Activated T-cell treated with anti-CD3 and anti-CD28 coated beads, Interleukin-2, amount 50 U/mL, for 4 hours (primary cell): ENCODE results near the gene SCAI. TPM values are rescaled to one million over a fixed set of nuclear protein-coding genes. Genes with fewer than 3 reads are reported as not detected.
"Not testable (repeated sequence)": the region's sequence is repeated elsewhere in the genome, so short reads cannot be mapped to it uniquely, and the experiment has no call there.

ENCODE experiments used
- ATAC-seq, 2 donors: fragments of 200-7000 bp; cut with Tn5 transposase; one replicate each; pipeline ENCODE4 v1.10.0; 2021
- DNase-seq: peaks from one replicate; pipeline ENCODE4 v3.0.0-alpha.2; 2020
- H3K27me3 Mint-ChIP-seq: one replicate; pipeline ENCODE4 v1.8.0; 2021; ENCODE audit warnings: low read depth, mixed read lengths
- H3K36me3 Mint-ChIP-seq: one replicate; pipeline ENCODE4 v1.8.0; 2022; ENCODE audit warnings: mixed read lengths; ENCODE audit not compliant: insufficient read depth
- H3K4me1 Mint-ChIP-seq: one replicate; pipeline ENCODE4 v1.8.0; 2021; ENCODE audit warnings: low read depth, mixed read lengths
- H3K4me3 Mint-ChIP-seq: one replicate; pipeline ENCODE4 v1.8.0; 2021; ENCODE audit warnings: mild to moderate bottlenecking, moderate library complexity, mixed read lengths
- H3K9me3 Mint-ChIP-seq: one replicate; pipeline ENCODE4 v1.8.0; 2021; ENCODE audit warnings: mixed read lengths
- total RNA-seq, 3 donors: library from RNA; stranded (reverse); gene quantifications; one replicate each; pipeline ENCODE4 v1.2.1, GENCODE V29; 2021

Gene SCAI
- total RNA-seq, 3 donors from 2014 or later = 4.1 to 5.9 (median 5.0) TPM

DNA sequence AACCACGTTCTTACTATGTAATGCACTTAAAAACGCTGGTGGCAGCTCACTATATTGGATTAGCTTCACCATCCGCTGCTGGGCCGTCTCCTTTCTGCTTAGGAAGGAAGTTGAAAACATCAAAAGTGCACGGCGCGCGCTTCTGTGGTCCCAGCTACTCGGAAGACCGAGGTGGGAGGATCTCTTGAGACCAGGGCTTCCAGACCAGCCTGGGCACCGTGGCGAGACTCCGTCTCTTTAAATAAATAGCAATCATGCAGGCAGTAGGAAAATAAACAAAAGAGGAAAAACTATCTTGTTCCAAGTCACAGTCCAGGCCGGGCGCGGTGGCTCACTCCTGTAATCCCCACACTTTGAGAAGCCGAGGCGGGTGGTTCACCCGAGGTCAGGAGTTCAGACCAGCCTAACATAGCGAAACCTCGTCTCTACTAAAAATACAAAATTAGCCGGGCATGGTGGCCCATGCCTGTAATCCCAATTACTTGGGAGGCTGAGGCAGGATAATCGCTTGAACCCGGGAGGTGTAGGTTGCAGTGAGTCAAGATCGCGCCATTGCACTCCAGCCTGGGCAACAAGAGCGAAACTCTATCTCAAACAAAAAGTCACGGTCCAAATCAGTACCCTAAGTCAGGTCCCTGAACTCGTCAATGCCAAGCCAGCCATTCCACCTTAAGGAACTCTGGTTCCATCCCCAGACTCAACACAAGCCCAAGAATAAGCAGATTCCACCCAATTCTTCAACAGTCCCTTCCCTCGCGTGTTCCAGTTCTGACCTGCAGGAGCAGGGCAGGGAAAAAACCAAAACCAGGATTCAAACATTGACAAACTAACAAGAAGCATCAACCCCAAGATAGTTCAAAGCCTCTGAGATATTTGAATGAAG, 201.4 kb downstream of the SCAI start:
- peak overlapping the region; percentile 88 for H3K4me3 Mint-ChIP-seq
- DNase-seq (peak; percentile 52), ATAC-seq (peak; percentile 25 to 39)
- no peaks in the 10 kb centered on the region for H3K9me3 Mint-ChIP-seq
- H3K36me3 Mint-ChIP-seq = peaks cover 4% of the 10 kb centered on the region
- H3K4me1 Mint-ChIP-seq = peaks cover 23% of the 10 kb centered on the region
- H3K27me3 Mint-ChIP-seq = no peaks in the 10 kb centered on the region

DNA sequence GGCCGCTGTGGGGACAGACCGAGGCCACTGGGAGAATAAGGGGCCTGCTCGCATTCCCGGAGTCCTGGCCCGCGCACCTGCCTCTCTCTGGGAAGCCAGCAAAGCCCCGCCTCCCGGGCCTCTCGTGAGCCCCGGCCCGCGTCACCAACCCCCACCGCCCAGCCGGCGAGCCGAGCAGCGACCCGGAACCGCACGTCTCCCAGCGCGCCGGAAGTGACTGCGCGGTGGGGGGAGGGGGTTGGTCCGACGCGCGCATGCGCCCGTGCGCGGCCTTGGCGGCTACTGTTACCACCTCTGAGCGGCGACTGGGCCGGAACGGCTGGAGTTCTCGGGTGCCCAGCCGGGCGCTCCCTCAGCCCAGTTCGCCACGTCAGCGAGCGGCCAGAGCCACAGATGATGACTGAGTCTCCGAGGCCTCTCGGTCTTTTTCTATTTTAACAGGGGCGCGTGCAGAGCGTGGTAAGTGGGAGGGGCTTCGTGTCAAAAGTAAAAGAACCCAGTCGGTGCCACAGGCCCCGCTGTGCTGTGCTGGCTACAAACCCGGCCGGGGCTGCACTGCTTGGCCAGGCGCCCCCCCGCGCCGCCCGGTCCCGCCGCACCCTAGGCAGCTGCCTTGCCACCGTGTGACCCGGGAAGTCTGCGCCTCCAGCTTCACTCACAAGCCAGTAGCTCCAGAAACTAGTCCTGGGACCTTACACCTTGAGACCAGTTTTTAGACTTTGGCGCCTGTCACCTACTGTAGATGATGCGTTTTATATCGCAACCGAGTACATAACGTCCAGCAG, 202.2 kb downstream of the SCAI start, which contains the start of gene GOLGA1:
Gene GOLGA1, minus strand, starts transcription at position 190 of the 785 bp plus-strand sequence. CDS start 2,372 bp downstream, outside the sequence.
- ATAC-seq (peak; percentile 90 to 91), DNase-seq (peak; percentile 91)
- Mint-ChIP-seq H3K4me1 (peaks cover 23% of the 10 kb centered on the region), H3K4me3 (peak within 1 kb of the TSS; percentile 88), H3K27me3 (no peaks in the 10 kb centered on the region), H3K36me3 (peaks cover 5% of the 10 kb centered on the region), H3K9me3 (no peaks in the 10 kb centered on the region)

DNA sequence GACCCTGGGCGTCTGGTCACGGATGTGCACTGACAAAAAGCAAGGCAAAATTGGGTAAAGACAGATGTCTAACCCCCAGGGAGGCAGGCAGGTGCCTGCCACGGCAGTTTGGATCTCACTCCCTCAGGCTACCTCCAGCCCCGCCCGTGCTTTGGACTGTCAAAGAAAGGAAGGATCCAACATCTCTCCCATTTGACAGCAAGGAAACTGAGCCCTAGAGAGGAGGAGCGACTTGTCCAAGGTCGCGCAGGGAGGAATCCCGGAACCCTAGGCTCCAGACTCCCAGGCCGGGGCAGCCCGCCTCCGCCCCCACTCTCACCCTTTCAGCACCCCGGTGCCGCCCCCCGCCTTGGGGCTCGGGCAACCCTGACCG, 202.8 kb downstream of the SCAI start:
- DNase-seq (no peak), ATAC-seq (peak; percentile 35 to 39)
- no peaks in the 10 kb centered on the region for H3K9me3 Mint-ChIP-seq
- H3K4me1 Mint-ChIP-seq = peaks cover 23% of the 10 kb centered on the region
- peak overlapping the region; percentile 88 for H3K4me3 Mint-ChIP-seq
- peaks cover 11% of the 10 kb centered on the region for H3K36me3 Mint-ChIP-seq
- H3K27me3 Mint-ChIP-seq = no peaks in the 10 kb centered on the region

DNA sequence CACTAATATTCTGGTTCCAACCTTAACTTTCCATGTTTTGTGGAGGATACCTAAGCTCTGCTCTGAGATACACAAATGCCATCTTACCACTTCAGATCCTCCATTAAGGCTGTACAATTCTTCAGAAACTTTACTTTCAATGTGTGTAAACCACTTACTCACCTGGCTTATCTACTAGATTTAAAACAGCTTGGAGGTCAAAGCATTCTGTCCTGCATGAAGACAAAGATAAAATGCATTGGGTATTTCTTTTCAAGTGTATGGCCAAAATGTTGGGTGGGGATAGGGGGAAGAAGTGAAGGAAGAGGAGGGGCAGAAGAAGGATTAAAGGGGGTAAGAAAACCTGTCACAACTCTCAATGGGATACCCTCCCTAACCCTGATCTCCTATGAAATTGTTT, 203.4 kb downstream of the SCAI start:
- Mint-ChIP-seq H3K27me3 (no peaks in the 10 kb centered on the region), H3K4me3 (peak overlapping the region; percentile 88), H3K9me3 (no peaks in the 10 kb centered on the region), H3K4me1 (peaks cover 23% of the 10 kb centered on the region), H3K36me3 (peaks cover 11% of the 10 kb centered on the region)
- ATAC-seq (no peak), DNase-seq (no peak)

GRCh38 chr9:124934290-124934689, 209.0 kb downstream of the SCAI start:
- ATAC-seq = no peak
- Mint-ChIP-seq H3K36me3 (peaks cover 29% of the 10 kb centered on the region), H3K27me3 (no peaks in the 10 kb centered on the region), H3K9me3 (no peaks in the 10 kb centered on the region), H3K4me3 (no peak overlapping the region), H3K4me1 (peaks cover 25% of the 10 kb centered on the region)
- DNase-seq = no peak

GRCh38 chr9:124932333-124932732, 211.0 kb downstream of the SCAI start:
- Mint-ChIP-seq H3K27me3 (no peaks in the 10 kb centered on the region), H3K4me3 (no peak overlapping the region), H3K36me3 (peaks cover 36% of the 10 kb centered on the region), H3K4me1 (peaks cover 20% of the 10 kb centered on the region), H3K9me3 (no peaks in the 10 kb centered on the region)
- DNase-seq (no peak), ATAC-seq (no peak)

DNA sequence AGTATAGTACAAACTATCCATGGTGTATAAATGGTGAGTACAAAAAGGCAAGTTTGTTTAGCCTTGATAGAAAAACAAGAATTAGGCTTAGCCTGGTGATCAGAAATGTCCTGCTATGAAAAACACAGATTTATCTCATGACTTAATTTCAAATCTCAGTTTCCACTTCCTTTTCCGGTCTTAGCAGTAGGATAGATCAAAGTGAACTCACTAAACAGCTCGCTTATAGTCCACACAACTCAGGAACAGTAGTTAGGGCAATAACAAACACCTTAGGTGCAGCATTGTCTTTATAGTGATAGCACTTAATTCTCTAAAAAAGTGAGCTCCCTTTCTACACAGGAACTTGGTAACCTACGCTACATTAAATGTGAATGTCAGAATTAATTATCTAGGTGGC, 213.9 kb downstream of the SCAI start:
- Mint-ChIP-seq H3K36me3 (peaks cover 41% of the 10 kb centered on the region), H3K9me3 (no peaks in the 10 kb centered on the region)

GRCh38 chr9:124928116-124928515, 215.2 kb downstream of the SCAI start:
- Mint-ChIP-seq H3K36me3 (peaks cover 34% of the 10 kb centered on the region), H3K4me1 (peaks cover 11% of the 10 kb centered on the region), H3K4me3 (no peak overlapping the region), H3K27me3 (no peaks in the 10 kb centered on the region), H3K9me3 (no peaks in the 10 kb centered on the region)
- ATAC-seq (no peak), DNase-seq (no peak)

More for the DNA sequence above, 213.9 kb downstream of the SCAI start:
- peaks cover 18% of the 10 kb centered on the region for H3K4me1 Mint-ChIP-seq
- H3K27me3 Mint-ChIP-seq = no peaks in the 10 kb centered on the region
- no peak for ATAC-seq
- DNase-seq = no peak
- H3K4me3 Mint-ChIP-seq = no peak overlapping the region

GRCh38 chr9:124920394-124920793, 222.9 kb downstream of the SCAI start:
- ATAC-seq, H3K9me3 Mint-ChIP-seq, H3K27me3 Mint-ChIP-seq, H3K4me3 Mint-ChIP-seq, DNase-seq, H3K4me1 Mint-ChIP-seq: not testable (repeated sequence)
- peaks cover 22% of the 10 kb centered on the region for H3K36me3 Mint-ChIP-seq

DNA sequence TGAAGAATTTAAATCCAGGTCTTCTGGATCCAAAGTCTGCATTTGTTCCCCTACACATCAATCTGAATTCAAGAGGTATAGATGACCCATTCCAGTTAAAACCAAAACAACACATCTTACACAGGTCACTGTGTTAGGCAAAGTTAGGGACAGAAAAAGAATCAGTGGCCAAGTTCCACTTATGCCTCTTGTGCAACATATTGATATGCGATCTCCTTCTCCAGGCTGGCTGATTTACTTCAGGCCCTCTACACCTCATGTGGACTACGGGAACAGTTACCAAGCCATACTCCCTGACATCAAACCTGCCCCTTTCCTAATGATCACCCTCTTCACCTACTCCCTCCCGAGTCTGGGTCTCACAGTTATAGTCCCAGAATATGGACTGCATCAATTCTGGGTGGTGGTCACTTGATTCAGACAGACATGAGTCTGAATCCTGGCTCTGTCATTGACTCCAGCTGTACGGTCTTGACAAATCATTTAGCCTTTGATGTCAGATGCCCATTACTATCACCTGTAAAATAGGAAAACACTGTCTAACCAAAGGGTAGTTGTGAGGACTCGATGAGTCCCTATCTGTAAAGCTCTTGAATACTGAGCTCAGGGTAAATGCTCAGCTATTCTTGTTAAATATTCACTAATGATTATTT, 228.4 kb downstream of the SCAI start:
- H3K27me3 Mint-ChIP-seq = no peaks in the 10 kb centered on the region
- H3K4me3 Mint-ChIP-seq = no peak overlapping the region
- no peak for ATAC-seq
- no peaks in the 10 kb centered on the region for H3K4me1 Mint-ChIP-seq
- H3K9me3 Mint-ChIP-seq = no peaks in the 10 kb centered on the region
- DNase-seq = no peak
- peaks cover 46% of the 10 kb centered on the region for H3K36me3 Mint-ChIP-seq

DNA sequence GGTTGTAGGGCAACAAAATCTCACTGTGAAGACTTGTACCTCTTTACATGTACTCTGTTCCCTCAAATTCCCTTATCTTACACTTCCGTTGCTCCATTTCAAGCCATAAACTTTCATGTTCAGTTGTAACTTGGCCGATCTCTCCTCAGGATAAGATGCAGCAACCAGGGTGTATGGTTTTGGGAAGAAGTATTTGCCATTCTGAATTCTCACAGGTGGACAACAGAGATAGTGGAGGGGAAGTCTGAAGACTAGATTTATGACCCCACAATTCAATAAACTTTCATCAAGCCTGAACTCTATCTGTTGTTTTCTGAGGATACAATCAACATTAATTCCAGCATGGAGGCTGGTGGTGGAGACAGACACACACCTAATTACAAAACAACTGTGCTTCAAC, 229.9 kb downstream of the SCAI start:
- Mint-ChIP-seq H3K36me3 (peaks cover 43% of the 10 kb centered on the region), H3K4me1 (no peaks in the 10 kb centered on the region), H3K27me3 (no peaks in the 10 kb centered on the region), H3K4me3 (no peak overlapping the region), H3K9me3 (no peaks in the 10 kb centered on the region)
- DNase-seq (no peak), ATAC-seq (no peak)

GRCh38 chr9:124911766-124912165, 231.6 kb downstream of the SCAI start:
- Mint-ChIP-seq H3K9me3 (no peaks in the 10 kb centered on the region), H3K27me3 (no peaks in the 10 kb centered on the region), H3K4me1 (no peaks in the 10 kb centered on the region), H3K4me3 (no peak overlapping the region), H3K36me3 (peaks cover 49% of the 10 kb centered on the region)
- no peak for ATAC-seq
- no peak for DNase-seq

GRCh38 chr9:124908098-124908497, 235.2 kb downstream of the SCAI start:
- Mint-ChIP-seq H3K4me3 (no peak overlapping the region), H3K36me3 (peaks cover 40% of the 10 kb centered on the region), H3K27me3 (no peaks in the 10 kb centered on the region), H3K9me3 (no peaks in the 10 kb centered on the region), H3K4me1 (no peaks in the 10 kb centered on the region)
- ATAC-seq (no peak), DNase-seq (no peak)

- peaks cover 33% of the 10 kb centered on the region for H3K36me3 Mint-ChIP-seq
- DNase-seq = no peak
- no peaks in the 10 kb centered on the region for H3K27me3 Mint-ChIP-seq
- ATAC-seq = no peak
- no peaks in the 10 kb centered on the region for H3K9me3 Mint-ChIP-seq
- no peaks in the 10 kb centered on the region for H3K4me1 Mint-ChIP-seq
- H3K4me3 Mint-ChIP-seq = no peak overlapping the region
Measured at GRCh38 chr9:124906966-124907365, 236.4 kb downstream of the SCAI start.
